IMR-90 (cell line): ENCODE results near the gene TRIM25.
"Not testable (repeated sequence)": the region's sequence is repeated elsewhere in the genome, so short reads cannot be mapped to it uniquely, and the experiment has no call there.

Experiments used
- BHLHE40 ChIP-seq: fragments of 150-350 bp; IDR thresholded peaks from 2 replicates; pipeline ENCODE4 v1.6.1; 2016; ENCODE audit warnings: mild to moderate bottlenecking, low read depth, low read length
- CEBPB ChIP-seq: IDR thresholded peaks from 2 replicates; pipeline ENCODE4 v1.6.1; 2012; ENCODE audit warnings: low read depth, low read length, improper control_type of control experiment
- CHD1 ChIP-seq: IDR thresholded peaks from 2 replicates; pipeline ENCODE4 v1.6.1; 2012; ENCODE audit warnings: low read depth, low read length, improper control_type of control experiment
- FOS ChIP-seq: fragments of 150-350 bp; IDR thresholded peaks from 2 replicates; pipeline ENCODE4 v1.6.1; 2016; ENCODE audit warnings: low read depth, low read length
- MXI1 ChIP-seq: IDR thresholded peaks from 2 replicates; pipeline ENCODE4 v1.6.1; 2012; ENCODE audit warnings: low read depth, mild to moderate bottlenecking, low read length, moderate library complexity, borderline replicate concordance
- POLR2A ChIP-seq: IDR thresholded peaks from 2 replicates; pipeline ENCODE4 v1.6.1; 2012; ENCODE audit warnings: mild to moderate bottlenecking, low read depth, low read length
- RCOR1 ChIP-seq: IDR thresholded peaks from 2 replicates; pipeline ENCODE4 v1.6.1; 2012; ENCODE audit warnings: mild to moderate bottlenecking, low read length, improper control_type of control experiment; ENCODE audit not compliant: insufficient replicate concordance
- TF ChIP-seq, protein P1 (sequence below): conservative IDR thresholded peaks from 2 replicates; pipeline ENCODE4 v1.5.1; 2012; ENCODE audit warnings: mild to moderate bottlenecking, low read depth, low read length, improper control_type of control experiment
- TF ChIP-seq, protein P2 (sequence below): fragments of 150-350 bp; IDR thresholded peaks from 2 replicates; pipeline ENCODE4 v1.6.1; 2016; ENCODE audit warnings: low read depth, mild to moderate bottlenecking, low read length, moderate library complexity, borderline replicate concordance

GRCh38 chr17:56938206-56938605, 24.4 kb upstream of the TRIM25 start:
- TF ChIP-seq BHLHE40, POLR2A, FOS, RCOR1, CHD1, CEBPB, MXI1: not testable (repeated sequence)
- TF ChIP-seq, protein P1, sequence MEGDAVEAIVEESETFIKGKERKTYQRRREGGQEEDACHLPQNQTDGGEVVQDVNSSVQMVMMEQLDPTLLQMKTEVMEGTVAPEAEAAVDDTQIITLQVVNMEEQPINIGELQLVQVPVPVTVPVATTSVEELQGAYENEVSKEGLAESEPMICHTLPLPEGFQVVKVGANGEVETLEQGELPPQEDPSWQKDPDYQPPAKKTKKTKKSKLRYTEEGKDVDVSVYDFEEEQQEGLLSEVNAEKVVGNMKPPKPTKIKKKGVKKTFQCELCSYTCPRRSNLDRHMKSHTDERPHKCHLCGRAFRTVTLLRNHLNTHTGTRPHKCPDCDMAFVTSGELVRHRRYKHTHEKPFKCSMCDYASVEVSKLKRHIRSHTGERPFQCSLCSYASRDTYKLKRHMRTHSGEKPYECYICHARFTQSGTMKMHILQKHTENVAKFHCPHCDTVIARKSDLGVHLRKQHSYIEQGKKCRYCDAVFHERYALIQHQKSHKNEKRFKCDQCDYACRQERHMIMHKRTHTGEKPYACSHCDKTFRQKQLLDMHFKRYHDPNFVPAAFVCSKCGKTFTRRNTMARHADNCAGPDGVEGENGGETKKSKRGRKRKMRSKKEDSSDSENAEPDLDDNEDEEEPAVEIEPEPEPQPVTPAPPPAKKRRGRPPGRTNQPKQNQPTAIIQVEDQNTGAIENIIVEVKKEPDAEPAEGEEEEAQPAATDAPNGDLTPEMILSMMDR: not testable (repeated sequence)
- TF ChIP-seq, protein P2, sequence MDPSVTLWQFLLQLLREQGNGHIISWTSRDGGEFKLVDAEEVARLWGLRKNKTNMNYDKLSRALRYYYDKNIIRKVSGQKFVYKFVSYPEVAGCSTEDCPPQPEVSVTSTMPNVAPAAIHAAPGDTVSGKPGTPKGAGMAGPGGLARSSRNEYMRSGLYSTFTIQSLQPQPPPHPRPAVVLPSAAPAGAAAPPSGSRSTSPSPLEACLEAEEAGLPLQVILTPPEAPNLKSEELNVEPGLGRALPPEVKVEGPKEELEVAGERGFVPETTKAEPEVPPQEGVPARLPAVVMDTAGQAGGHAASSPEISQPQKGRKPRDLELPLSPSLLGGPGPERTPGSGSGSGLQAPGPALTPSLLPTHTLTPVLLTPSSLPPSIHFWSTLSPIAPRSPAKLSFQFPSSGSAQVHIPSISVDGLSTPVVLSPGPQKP: not testable (repeated sequence)
